ENCODE data around the gene ACTL10.
A peak's percentile ranks its signal among the peaks of the same experiment; 100 is the strongest.

Gene ACTL10

DNA sequence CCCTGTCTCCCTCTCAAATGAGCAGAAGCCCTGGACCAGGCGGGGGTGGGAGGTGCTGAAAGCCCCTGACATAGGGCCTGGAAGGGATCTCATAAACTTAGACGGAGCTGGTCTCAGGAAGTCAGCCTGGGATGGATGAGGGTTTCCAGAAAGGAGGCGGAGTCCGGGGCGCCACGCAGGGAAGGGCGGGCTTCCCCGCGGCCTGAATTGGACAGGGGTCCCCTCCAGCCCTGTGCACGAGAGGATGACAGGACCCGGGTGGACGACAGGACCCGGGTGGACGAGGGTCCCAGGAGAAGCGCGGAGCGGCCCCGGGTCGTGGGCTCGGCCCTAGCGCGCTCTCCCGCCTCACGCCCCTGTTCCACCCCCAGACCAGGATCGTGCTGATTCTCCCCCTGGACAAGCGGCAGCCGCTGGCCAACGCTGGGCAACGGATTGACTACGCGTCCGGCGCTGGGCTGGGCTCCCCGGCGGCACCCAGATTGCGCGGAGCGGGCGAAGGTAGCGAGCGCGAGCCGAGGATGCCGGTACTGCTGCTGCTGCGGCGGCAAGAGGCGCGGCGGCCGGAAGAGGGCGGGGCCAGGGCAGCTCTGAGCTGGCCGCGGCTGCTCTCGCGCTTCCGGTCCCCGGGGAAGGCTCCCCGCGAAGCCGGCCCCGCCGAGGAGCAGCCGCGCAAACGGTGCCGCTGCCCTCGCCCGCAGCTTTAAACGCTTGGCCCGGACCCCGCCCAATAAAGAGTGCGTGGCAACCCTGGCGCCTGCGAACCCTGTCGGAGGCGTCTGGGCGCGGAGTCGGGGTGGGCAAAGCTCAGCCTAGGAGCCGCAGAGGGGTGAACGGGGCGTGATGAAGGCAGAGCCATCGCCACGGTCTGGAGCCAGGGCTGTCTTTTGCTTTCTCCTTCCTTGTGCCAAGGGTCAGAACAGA, 3.3 kb upstream of the ACTL10 start:
- peak; percentile 97 for DNase-seq (ENCODE audit: insufficient read length, low spot score)
- no peak for FAIRE-seq
- TF ChIP-seq POLR2A (IDR thresholded peaks at IDR 0.05; ENCODE audit: low read depth, low read length): peak; percentile 89

DNA sequence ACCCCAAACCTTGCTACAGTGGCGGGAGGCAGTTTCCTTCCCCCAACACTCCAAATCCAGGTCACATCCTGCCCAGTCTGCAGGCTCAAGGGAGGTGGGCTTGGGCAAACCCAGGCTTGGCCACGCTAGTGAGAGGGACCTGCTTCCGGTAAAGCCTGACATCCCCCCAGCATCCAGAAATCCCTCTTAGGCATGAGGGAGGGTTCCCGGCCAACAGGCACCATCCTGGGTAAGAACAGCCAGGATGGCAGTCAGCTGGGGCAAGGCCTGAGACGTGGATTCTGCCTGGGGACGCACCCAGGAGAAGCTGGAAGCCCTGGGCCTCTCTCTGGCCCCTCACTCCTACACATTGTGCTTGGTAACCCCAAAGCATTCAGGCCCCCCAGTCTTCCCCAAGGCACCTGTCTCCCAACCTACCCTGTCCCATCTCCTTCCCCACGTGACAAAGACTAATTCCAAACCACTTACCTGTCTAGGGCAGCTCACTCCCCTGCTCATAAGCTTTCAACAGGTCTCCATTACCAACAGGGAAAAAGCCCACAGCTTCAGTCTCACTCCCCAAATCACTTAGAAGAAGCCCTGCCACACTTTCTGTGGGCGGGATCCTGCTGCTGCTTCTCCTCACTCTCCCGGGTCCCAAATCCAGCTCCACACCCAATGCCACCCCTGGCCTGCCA, 2.5 kb upstream of the ACTL10 start:
- FAIRE-seq (no peak), DNase-seq (ENCODE audit: insufficient read length, low spot score) (no peak)
- TF ChIP-seq POLR2A (IDR thresholded peaks at IDR 0.05; ENCODE audit: low read depth, low read length): no peak

DNA sequence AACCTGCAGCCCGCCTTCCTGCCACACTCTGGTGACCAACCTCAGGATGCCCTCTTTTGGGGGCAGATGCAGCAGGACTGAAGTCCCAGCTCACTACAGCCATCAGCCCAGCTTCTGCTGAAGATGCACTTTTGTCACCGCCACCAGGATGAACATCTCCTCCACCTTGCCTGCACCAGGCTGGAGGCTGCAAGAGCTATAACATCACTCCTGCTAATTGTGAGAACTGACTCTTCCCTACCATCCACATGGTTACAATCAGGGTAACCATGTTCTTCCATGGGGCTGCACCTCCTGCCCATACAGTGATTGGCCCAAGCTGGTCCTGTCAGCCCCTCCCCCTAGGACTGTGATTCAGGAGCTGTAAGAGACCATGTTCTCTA, 2.0 kb upstream of the ACTL10 start:
- no peak for DNase-seq (ENCODE audit: insufficient read length, low spot score)
- no peak for FAIRE-seq
- TF ChIP-seq POLR2A (IDR thresholded peaks at IDR 0.05; ENCODE audit: low read depth, low read length): peak; percentile 22; the same call in 1 of the 2 replicates

DNA sequence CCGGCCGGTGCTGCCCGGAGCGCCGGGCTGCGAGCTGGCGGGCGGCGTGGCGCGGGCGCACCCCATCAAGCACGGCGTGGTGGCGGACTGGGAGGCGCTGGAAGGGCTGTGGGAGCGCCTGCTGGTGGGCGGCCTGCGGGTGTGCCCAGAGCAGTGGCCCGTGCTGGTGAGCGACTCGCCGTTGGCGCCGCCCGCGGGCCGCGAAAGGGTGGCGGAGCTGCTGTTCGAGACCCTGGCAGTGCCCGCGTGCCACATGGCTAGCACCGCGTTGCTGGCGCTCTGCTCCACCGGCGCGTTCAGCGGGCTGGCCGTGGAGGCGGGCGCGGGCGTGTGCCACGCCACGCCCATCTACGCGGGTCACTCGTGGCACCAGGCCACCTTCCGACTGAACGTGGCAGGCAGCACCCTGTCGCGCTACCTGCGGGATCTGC, 517 bp downstream of the ACTL10 start:
- FAIRE-seq (no peak), DNase-seq (ENCODE audit: insufficient read length, low spot score) (no peak)
- no peak for TF ChIP-seq POLR2A (IDR thresholded peaks at IDR 0.05; ENCODE audit: low read depth, low read length)

DNA sequence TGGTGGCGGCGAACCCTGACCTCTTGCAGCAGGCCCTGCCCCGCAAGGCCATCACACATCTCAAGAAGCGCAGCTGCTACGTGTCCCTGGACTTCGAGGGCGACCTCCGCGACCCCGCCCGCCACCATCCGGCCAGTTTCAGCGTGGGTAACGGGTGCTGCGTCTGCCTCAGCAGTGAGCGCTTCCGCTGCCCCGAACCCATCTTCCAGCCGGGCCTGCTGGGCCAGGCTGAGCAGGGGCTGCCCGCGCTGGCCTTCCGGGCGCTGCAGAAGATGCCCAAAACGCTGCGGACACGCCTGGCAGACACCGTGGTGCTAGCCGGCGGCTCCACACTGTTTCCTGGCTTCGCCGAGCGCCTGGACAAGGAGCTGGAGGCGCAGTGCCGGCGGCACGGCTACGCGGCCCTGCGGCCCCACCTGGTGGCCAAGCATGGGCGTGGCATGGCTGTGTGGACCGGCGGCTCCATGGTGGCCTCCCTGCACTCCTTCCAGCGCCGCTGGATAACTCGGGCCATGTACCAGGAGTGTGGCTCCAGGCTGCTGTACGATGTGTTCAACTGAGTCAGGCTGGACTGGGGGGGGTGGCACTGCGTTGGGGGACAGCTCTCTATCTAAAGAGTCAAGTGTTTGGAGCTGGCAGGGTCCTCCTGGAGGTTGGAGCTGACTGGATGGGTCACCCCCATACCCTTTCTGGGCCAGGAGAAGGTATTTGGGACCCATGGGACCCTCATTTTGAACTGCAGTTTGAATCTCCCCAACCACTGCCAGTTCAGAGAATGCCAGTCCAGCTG, 1.1 kb downstream of the ACTL10 start:
- no peak for TF ChIP-seq POLR2A (IDR thresholded peaks at IDR 0.05; ENCODE audit: low read depth, low read length)
- FAIRE-seq (no peak), DNase-seq (ENCODE audit: insufficient read length, low spot score) (peak; percentile 87)

DNA sequence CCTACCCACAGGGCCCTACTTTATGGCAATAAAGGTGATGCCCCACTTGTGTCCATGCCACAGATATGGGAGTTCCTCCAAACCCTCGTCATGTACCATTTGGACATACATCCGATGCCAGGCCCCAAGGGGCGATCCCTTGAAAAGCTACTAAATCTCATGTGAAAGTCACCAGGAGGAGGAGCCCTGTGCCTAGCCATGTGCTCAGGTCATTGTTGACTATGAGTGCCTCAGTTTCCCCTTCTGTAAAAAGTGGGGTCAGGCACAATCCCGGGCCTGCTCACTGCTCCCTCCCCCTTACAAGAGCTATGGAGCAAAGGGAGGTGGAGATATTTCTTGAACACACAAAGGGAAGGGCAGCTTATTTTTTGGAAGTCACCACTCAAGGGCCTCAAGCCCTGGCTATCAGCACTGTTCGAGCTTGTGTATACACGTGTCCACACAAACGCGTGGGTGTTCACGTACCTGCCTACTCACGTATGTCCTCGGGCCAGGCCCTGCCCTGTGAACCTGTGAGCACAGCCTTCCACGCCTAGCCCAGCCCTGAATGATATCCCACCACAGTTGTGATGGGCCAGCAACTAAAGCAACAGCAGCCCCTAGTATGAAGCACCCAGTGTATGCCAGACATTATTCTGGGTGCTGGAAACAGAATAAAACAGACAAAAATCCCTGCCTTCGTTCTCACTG, 1.9 kb downstream of the ACTL10 start:
- FAIRE-seq: no peak
- no peak for TF ChIP-seq POLR2A (IDR thresholded peaks at IDR 0.05; ENCODE audit: low read depth, low read length)
- no peak for DNase-seq (ENCODE audit: insufficient read length, low spot score)

DNA sequence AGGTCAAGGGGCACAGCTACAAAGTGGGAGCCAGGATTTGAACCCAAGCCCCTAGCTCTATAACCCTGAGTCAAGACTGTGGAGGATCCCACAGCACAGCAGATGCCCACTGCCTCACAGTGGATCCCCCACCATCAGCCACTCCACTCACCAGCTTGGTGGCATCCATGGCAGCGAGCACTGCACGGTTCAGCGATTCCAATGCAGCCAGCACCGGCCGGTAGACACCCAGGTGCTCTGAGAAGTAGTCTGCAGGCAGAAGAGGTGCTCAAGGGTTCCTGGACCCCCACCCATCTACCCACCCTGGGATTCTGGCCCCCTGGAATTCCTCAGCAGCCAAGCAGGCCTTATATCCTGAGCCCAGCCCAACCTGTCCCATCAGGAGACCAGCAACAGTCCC, 2.5 kb downstream of the ACTL10 start:
- no peak for TF ChIP-seq POLR2A (IDR thresholded peaks at IDR 0.05; ENCODE audit: low read depth, low read length)
- no peak for FAIRE-seq
- no peak for DNase-seq (ENCODE audit: insufficient read length, low spot score)

DNA sequence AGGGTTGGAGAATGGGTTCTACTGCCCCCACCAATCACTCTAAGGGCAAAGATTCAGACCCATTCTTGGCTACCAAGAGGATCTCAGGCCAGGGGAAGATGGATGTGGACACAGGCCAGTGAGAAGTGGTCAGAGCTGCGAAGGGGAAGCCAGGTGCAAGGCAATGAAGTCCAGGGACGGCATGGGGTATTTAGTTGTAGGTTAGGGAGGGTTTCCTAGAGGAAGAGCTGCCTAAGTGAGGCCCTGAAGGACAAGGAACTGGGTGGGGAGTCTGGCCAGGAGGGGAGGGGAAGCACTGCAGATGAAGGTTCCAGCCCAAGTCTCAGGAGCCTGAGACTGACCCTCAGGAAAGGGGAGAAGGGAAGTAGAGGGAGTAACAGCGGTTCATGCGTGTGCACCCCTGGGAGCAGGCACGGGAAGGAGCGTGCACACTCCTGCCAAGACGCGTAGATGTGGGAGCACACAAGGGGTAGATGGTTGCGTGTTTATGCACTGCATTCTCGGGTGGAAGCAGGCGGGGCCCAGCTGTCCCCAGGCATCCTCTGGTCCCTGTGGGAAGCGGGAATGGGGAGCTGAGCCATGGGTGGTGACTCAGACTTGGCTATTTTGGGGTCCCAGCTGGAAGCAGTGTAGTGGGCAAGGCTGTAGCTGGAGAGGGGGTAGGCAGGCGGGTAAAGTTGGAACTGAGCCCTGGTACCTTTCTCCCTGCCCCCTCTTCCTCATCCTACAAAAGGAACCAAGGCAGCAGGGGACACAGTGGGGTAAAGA, 3.3 kb downstream of the ACTL10 start:
- DNase-seq (ENCODE audit: insufficient read length, low spot score) (no peak), FAIRE-seq (no peak)
- no peak for TF ChIP-seq POLR2A (IDR thresholded peaks at IDR 0.05; ENCODE audit: low read depth, low read length)

DNA sequence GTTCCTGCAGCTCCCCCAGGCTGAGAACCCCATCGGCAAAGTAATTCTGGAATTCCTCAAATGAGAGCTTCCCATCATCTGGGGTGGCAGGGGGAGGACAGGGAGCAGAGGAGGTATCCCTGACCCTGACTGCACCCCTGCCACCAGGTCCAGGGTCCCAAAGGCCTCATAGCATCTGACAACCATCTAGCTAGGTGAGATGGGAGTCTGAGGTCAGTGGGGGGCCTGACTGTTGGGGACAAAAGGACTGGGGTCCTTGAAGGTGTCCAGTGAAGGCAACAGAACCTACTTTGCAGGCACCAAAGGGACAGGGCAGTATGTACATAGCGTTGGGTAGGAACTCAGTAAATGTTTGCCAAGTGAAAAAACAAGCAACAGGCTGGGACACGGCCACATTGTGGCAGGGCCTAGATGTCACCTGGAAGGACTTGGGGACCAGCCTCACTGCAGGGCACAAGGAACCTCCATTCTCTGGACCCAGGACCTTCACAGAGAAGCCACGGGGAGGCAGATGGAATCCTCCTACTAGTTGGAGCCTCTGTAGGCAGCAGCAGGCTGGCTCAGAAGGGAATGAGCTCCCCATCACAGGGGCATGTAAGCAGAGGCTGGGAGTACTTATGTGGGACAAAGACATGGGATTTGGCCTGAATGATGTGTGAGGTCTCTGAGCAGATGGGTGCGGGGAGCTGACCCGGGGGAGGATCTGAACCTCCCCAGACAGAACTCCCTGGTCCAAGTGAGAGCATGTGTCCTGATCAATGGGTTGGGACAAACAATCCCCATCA, 4.2 kb downstream of the ACTL10 start:
- no peak for TF ChIP-seq POLR2A (IDR thresholded peaks at IDR 0.05; ENCODE audit: low read depth, low read length)
- FAIRE-seq: no peak
- DNase-seq (ENCODE audit: insufficient read length, low spot score): no peak

DNA sequence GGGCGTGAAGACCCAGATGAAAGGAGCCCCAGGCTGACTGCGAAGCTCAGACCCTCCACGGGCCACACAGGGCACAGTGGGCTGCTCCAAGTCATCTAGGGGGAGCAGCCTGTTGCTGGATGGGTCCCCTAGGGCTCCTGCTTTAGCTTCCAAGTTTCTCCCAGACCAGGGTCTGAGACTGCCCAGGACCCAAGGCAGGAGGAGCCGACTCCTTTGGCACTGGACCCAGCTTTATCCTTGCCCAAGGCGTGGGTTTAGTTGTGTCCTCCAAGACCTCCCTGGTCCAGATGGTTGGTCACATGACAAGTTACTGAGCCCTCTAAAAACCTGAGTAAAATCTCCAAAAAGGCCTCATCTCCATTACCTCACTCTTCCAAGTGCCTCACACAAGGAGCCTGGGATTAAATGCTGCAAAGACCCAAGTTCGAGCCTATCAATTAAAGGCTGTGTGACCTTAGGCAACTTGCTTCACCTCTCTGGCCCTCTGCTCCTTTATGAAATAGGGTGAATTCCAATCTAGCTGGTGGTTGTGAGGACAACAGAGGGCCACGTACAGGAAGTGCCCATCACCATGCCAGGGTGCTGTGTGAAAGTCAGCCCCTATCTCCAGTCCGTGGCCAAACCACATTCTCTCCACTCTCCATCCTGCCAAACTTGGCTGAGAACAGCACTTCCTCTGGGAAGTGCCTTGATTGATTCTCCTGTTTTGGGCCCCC, 5.0 kb downstream of the ACTL10 start:
- FAIRE-seq (no peak), DNase-seq (ENCODE audit: insufficient read length, low spot score) (no peak)
- TF ChIP-seq POLR2A (IDR thresholded peaks at IDR 0.05; ENCODE audit: low read depth, low read length): no peak

DNA sequence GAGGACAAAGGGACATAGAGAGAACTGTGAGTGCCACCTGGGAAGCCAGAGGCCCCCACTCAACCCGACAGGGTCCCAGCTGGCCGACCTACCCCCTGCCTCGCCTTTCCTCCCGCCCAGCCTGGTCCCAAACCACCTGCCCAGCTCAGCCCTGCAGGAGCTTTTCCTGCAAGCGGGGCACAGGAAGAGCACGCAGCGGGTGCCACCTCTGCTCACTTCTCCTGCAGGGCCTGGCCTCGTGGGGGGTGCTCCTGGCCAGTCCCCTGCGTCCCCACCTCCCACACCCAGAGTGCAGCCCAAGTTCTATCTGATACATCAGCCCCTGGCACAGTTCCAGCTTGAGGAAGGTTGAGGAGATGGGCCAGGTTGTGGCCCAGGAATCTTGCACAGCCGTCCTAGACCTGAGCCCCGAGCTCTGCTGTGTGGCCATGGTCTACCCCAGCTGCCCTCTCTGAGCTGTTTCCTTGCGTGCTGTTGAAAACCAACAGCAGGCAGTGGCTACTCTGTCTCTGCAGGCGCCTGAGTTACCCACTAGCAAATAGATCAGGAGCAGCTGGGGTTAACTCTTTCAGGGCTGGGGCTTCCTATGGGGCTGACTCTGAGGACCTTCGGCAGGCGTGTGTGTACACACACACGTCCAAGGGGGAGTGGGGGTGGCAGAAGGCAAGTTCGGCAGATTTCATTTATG, 5.8 kb downstream of the ACTL10 start:
- FAIRE-seq: no peak
- TF ChIP-seq POLR2A (IDR thresholded peaks at IDR 0.05; ENCODE audit: low read depth, low read length): no peak
- DNase-seq (ENCODE audit: insufficient read length, low spot score): no peak
